H9 (cell line): ENCODE measurements around the gene PLXNA1. TPM values are rescaled to one million over a fixed set of nuclear protein-coding genes. Genes with fewer than 3 reads are reported as not detected.

ENCODE experiments used
- DNase-seq: peaks from one replicate; pipeline ENCODE4 v3.0.0-alpha.2; 2017
- H2AFZ ChIP-seq: one replicate; pipeline ENCODE4 v1.6.1; 2013; ENCODE audit warnings: mild to moderate bottlenecking, low read length, control low read depth, moderate library complexity
- H2AK5ac ChIP-seq: 2 replicates; pipeline ENCODE4 v1.6.1; 2013; ENCODE audit warnings: low read length, control low read depth, mixed read lengths; ENCODE audit not compliant: insufficient read length
- H2BK120ac ChIP-seq: one replicate; pipeline ENCODE4 v1.6.1; 2013; ENCODE audit warnings: low read depth, mild to moderate bottlenecking, low read length, control low read depth, inconsistent platforms; ENCODE audit not compliant: poor library complexity, severe bottlenecking
- H2BK12ac ChIP-seq: 2 replicates; pipeline ENCODE4 v1.6.1; 2013; ENCODE audit warnings: low read length, control low read depth, mixed read lengths, low read depth; ENCODE audit not compliant: insufficient read length
- H2BK15ac ChIP-seq: 2 replicates; pipeline ENCODE4 v1.6.1; 2013; ENCODE audit warnings: low read depth, low read length, control low read depth
- H2BK20ac ChIP-seq: one replicate; pipeline ENCODE4 v1.6.1; 2013; ENCODE audit warnings: low read depth, mild to moderate bottlenecking, low read length, control low read depth, inconsistent platforms; ENCODE audit not compliant: poor library complexity, severe bottlenecking
- H2BK5ac ChIP-seq: 2 replicates; pipeline ENCODE4 v1.6.1; 2013; ENCODE audit warnings: low read length, control low read depth, mixed read lengths; ENCODE audit not compliant: insufficient read length
- H3K14ac ChIP-seq: 2 replicates; pipeline ENCODE4 v1.6.1; 2013; ENCODE audit warnings: low read length, control low read depth; ENCODE audit not compliant: insufficient read depth
- H3K18ac ChIP-seq: 2 replicates; pipeline ENCODE4 v1.6.1; 2013; ENCODE audit warnings: low read depth, mild to moderate bottlenecking, mixed read lengths, low read length, control low read depth; ENCODE audit not compliant: insufficient read length
- H3K23ac ChIP-seq: 2 replicates; pipeline ENCODE4 v1.6.1; 2013; ENCODE audit warnings: low read length, control low read depth, mixed read lengths, low read depth; ENCODE audit not compliant: insufficient read length
- H3K23me2 ChIP-seq: 2 replicates; pipeline ENCODE4 v1.6.1; 2013; ENCODE audit warnings: low read depth, mild to moderate bottlenecking, mixed read lengths, low read length, control low read depth; ENCODE audit not compliant: insufficient read length, poor library complexity, severe bottlenecking
- H3K27ac ChIP-seq: 2 replicates; pipeline ENCODE4 v1.5.1; 2013; ENCODE audit warnings: low read length, control low read depth, mixed read lengths, low read depth; ENCODE audit not compliant: insufficient read length
- H3K27me3 ChIP-seq: 2 replicates; pipeline ENCODE4 v1.6.1; 2013; ENCODE audit warnings: low read length, control low read depth, inconsistent platforms; ENCODE audit not compliant: insufficient read depth
- H3K4ac ChIP-seq: 2 replicates; pipeline ENCODE4 v1.6.1; 2013; ENCODE audit warnings: low read depth, mild to moderate bottlenecking, control low read depth, inconsistent platforms, low read length, moderate library complexity
- H3K4me1 ChIP-seq: 2 replicates; pipeline ENCODE4 v1.6.1; 2013; ENCODE audit warnings: low read length, control low read depth, inconsistent platforms; ENCODE audit not compliant: insufficient read depth
- H3K4me2 ChIP-seq: 2 replicates; pipeline ENCODE4 v1.6.1; 2013; ENCODE audit warnings: low read length, control low read depth, mixed read lengths; ENCODE audit not compliant: insufficient read length, insufficient read depth
- H3K56ac ChIP-seq: 2 replicates; pipeline ENCODE4 v1.6.1; 2013; ENCODE audit warnings: low read depth, mild to moderate bottlenecking, mixed read lengths, low read length, control low read depth; ENCODE audit not compliant: insufficient read length
- H3K79me1 ChIP-seq: 2 replicates; pipeline ENCODE4 v1.6.1; 2013; ENCODE audit warnings: low read depth, mild to moderate bottlenecking, moderate library complexity, low read length, control low read depth, inconsistent platforms; ENCODE audit not compliant: insufficient read depth, poor library complexity, severe bottlenecking
- H3K79me2 ChIP-seq: 2 replicates; pipeline ENCODE4 v1.6.1; 2013; ENCODE audit warnings: low read length, control low read depth, inconsistent platforms; ENCODE audit not compliant: insufficient read depth
- H3K9ac ChIP-seq: 2 replicates; pipeline ENCODE4 v1.6.1; 2013; ENCODE audit warnings: low read length, control low read depth, mixed read lengths; ENCODE audit not compliant: insufficient read length; ENCODE audit errors: extremely low read depth
- H3K9me3 ChIP-seq: one replicate; pipeline ENCODE4 v1.6.1; 2013; ENCODE audit warnings: low read depth, low read length, inconsistent platforms; ENCODE audit not compliant: control insufficient read depth
- H3T11ph ChIP-seq: one replicate; pipeline ENCODE4 v1.6.1; 2013; ENCODE audit warnings: mild to moderate bottlenecking, low read length, control low read depth, inconsistent platforms
- H4K20me1 ChIP-seq: one replicate; pipeline ENCODE4 v1.6.1; 2013; ENCODE audit not compliant: control insufficient read depth, insufficient read length, insufficient read depth
- H4K5ac ChIP-seq: 2 replicates; pipeline ENCODE4 v1.6.1; 2013; ENCODE audit warnings: low read depth, mild to moderate bottlenecking, mixed read lengths, low read length, control low read depth; ENCODE audit not compliant: insufficient read length
- H4K8ac ChIP-seq: replicated peaks from 2 replicates; pipeline ENCODE4 v1.6.1; 2013; ENCODE audit warnings: low read length, control low read depth, mixed read lengths, low read depth; ENCODE audit not compliant: insufficient read length
- H4K91ac ChIP-seq: 2 replicates; pipeline ENCODE4 v1.6.1; 2013; ENCODE audit warnings: low read depth, mild to moderate bottlenecking, moderate library complexity, mixed read lengths, low read length, control low read depth; ENCODE audit not compliant: insufficient read length
- H3K27ac Mint-ChIP-seq, 3 experiments: 2 replicates in 2 of 3; 3 replicates in 1 of 3; pipeline ENCODE4 v1.8.0; 2020 to 2021; ENCODE audit warnings: mixed read lengths in 3 of 3, mild to moderate bottlenecking in 1 of 3, moderate library complexity in 1 of 3
- H3K27me3 Mint-ChIP-seq: 2 replicates; pipeline ENCODE4 v1.8.0; 2021; ENCODE audit warnings: low read depth, mild to moderate bottlenecking, moderate library complexity, mixed read lengths
- H3K36me3 Mint-ChIP-seq, 3 experiments: 2 replicates in 2 of 3; 3 replicates in 1 of 3; pipeline ENCODE4 v1.8.0; 2020 to 2021; ENCODE audit warnings: low read depth in 3 of 3, mixed read lengths in 3 of 3; ENCODE audit not compliant: insufficient read depth in 1 of 3
- H3K4me1 Mint-ChIP-seq, 2 experiments: 2 replicates each; pipeline ENCODE4 v1.8.0; 2020; ENCODE audit warnings: mixed read lengths in 2 of 2
- H3K4me3 Mint-ChIP-seq, 2 experiments: 2 replicates in 1 of 2; 3 replicates in 1 of 2; pipeline ENCODE4 v1.8.0; 2020 to 2021; ENCODE audit warnings: mild to moderate bottlenecking in 2 of 2, mixed read lengths in 2 of 2, moderate library complexity in 1 of 2
- H3K9me3 Mint-ChIP-seq, 2 experiments: 2 replicates in 1 of 2; 3 replicates in 1 of 2; pipeline ENCODE4 v1.8.0; 2020; ENCODE audit warnings: mild to moderate bottlenecking in 2 of 2, mixed read lengths in 2 of 2, moderate library complexity in 1 of 2
- WGBS: extraction: QIAGEN DNeasy Blood & Tissue Kit; methylation state at CpG from one replicate; pipeline ENCODE4 v1.1.7; 2013; ENCODE audit warnings: missing lambda C conversion rate, low lambda C conversion rate, mixed read lengths; ENCODE audit not compliant: insufficient read length; ENCODE audit errors: extremely low coverage; 5-methylcytosine and 5-hydroxymethylcytosine counted together
- total RNA-seq: library from RNA; stranded (reverse); gene quantifications from 2 replicates; pipeline ENCODE4 v1.2.1, GENCODE V29; 2021
- TF ChIP-seq, protein P1 (sequence below): fragments of 200-600 bp; sonication (generic); conservative IDR thresholded peaks from 3 replicates; pipeline ENCODE4 v1.8.0; 2021; ENCODE audit warnings: antibody characterized with exemption, mild to moderate bottlenecking

PLXNA1 gene
- total RNA-seq, 1 experiment from 2014 or later = 42.1 TPM

DNA sequence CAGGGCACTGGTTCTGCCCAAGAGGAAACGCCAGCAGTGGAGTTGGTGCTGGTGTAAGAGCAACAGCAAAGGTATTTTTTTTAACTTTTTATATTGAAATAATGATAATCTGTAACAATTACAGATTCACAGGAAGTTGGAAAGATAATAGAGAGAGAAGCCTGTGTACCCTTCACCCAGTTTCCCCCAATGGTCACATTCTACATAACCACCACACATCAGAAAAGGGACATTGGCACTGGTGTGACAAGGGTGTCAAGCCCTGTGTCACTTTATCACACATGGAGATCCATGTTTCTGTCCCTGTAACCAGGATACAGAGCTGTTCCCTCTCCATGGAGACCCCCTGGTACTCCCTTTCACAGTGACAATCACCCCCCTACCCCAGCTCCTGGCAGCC lies 9.1 kb upstream of the PLXNA1 start:
- Histone ChIP-seq H4K20me1 (no peaks in the 10 kb centered on the region), H2AFZ (no peak overlapping the region), H3K27ac (no peak overlapping the region), H2BK12ac (no peak overlapping the region), H3K9ac (no peak overlapping the region), H3K9me3 (no peaks in the 10 kb centered on the region), H2BK120ac (no peak overlapping the region), H3K4me2 (no peak overlapping the region), H3K79me2 (no peaks in the 10 kb centered on the region), H3K4me1 (no peaks in the 10 kb centered on the region), H3T11ph (no peak overlapping the region), H2BK15ac (no peak overlapping the region), H2AK5ac (no peak overlapping the region), H3K23ac (no peak overlapping the region), H4K5ac (no peak overlapping the region), H3K56ac (no peak overlapping the region), H3K27me3 (no peaks in the 10 kb centered on the region), H3K4ac (no peak overlapping the region), H2BK5ac (no peak overlapping the region), H4K8ac (no peak overlapping the region), H3K23me2 (no peaks in the 10 kb centered on the region), H2BK20ac (no peak overlapping the region), H4K91ac (no peak overlapping the region), H3K18ac (no peak overlapping the region), H3K79me1 (no peaks in the 10 kb centered on the region), H3K14ac (no peak overlapping the region)
- no peak for DNase-seq
- H3K27ac Mint-ChIP-seq = no peak overlapping the region
- H3K36me3 Mint-ChIP-seq = peaks cover 2 to 15% (median 8%) of the 10 kb centered on the region in 3 experiments; a peak in 6 of 7 replicates
- no peak overlapping the region for H3K4me3 Mint-ChIP-seq
- peaks cover 11% of the 10 kb centered on the region for H3K27me3 Mint-ChIP-seq
- peaks cover 13 to 17% of the 10 kb centered on the region in 2 experiments for H3K4me1 Mint-ChIP-seq
- WGBS = no CpG with 5 or more reads among the region's 1 CpG
- TF ChIP-seq, protein P1, sequence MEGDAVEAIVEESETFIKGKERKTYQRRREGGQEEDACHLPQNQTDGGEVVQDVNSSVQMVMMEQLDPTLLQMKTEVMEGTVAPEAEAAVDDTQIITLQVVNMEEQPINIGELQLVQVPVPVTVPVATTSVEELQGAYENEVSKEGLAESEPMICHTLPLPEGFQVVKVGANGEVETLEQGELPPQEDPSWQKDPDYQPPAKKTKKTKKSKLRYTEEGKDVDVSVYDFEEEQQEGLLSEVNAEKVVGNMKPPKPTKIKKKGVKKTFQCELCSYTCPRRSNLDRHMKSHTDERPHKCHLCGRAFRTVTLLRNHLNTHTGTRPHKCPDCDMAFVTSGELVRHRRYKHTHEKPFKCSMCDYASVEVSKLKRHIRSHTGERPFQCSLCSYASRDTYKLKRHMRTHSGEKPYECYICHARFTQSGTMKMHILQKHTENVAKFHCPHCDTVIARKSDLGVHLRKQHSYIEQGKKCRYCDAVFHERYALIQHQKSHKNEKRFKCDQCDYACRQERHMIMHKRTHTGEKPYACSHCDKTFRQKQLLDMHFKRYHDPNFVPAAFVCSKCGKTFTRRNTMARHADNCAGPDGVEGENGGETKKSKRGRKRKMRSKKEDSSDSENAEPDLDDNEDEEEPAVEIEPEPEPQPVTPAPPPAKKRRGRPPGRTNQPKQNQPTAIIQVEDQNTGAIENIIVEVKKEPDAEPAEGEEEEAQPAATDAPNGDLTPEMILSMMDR = no peak
- H3K9me3 Mint-ChIP-seq = peaks cover 15 to 18% of the 10 kb centered on the region in 2 experiments
